Left lobe of liver (tissue), 2 donors: ENCODE measurements around the gene CASP8AP2. TPM values are rescaled to one million over a fixed set of nuclear protein-coding genes. Genes with fewer than 3 reads are reported as not detected.
"Not testable (repeated sequence)": the region's sequence is repeated elsewhere in the genome, so short reads cannot be mapped to it uniquely, and the experiment has no call there.

Experiments
- ATAC-seq: fragments of 200-7000 bp; cut with Tn5 transposase; one replicate; pipeline ENCODE4 v1.9.1; 2020; ENCODE audit warnings: mild to moderate bottlenecking, moderate library complexity
- DNase-seq: peaks from one replicate; pipeline ENCODE4 v3.0.0-alpha.2; 2020; ENCODE audit warnings: low spot score
- total RNA-seq: library from RNA; stranded (reverse); gene quantifications from one replicate; pipeline ENCODE4 v1.2.1, GENCODE V29; 2021
- donor health status: DM: no; HTN: no; CAD: no; lungs with moderate emphysema.
- donor health status: DM: no; HTN: yes; CAD: no.

CASP8AP2 gene
- 4.6 TPM for total RNA-seq

DNA sequence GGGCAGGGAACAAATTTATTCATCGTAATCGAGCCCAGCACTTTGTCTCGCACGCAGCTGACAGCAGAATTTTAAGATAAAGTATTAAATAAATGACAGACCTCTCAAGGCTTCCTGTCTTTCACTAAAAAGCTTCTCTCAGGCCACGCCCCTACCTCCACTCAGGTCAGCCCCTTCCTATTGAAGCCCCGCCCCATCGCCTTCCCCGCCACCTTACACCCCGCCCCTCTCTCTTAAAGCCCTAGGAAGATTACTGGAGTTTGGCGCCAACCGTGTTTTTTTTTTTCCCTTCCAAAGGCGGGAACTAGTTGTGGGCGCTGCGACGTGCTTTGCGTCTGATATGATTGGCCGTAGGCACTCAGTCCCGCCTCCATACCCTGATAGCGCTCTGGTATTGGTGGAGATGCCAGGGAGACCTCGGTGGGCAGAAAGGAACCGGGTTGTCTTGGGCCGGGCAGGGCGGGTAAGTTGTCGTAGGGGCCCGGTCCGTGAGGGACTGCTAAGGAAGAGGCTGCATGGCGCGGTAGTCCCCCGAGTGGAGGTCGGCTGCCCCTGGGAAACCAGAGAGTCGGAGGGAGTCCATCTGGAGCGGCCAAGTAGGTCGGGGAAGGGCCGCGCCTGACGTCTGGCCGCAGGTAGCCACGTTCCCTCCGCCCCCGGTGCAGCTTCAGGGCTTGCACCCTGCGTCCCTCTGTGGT lies at the start of gene CASP8AP2:
Gene CASP8AP2 (plus strand): TSS at position 409 of the 698 bp plus-strand sequence.
- ATAC-seq = peak; percentile 97
- peak; percentile 95 for DNase-seq

DNA sequence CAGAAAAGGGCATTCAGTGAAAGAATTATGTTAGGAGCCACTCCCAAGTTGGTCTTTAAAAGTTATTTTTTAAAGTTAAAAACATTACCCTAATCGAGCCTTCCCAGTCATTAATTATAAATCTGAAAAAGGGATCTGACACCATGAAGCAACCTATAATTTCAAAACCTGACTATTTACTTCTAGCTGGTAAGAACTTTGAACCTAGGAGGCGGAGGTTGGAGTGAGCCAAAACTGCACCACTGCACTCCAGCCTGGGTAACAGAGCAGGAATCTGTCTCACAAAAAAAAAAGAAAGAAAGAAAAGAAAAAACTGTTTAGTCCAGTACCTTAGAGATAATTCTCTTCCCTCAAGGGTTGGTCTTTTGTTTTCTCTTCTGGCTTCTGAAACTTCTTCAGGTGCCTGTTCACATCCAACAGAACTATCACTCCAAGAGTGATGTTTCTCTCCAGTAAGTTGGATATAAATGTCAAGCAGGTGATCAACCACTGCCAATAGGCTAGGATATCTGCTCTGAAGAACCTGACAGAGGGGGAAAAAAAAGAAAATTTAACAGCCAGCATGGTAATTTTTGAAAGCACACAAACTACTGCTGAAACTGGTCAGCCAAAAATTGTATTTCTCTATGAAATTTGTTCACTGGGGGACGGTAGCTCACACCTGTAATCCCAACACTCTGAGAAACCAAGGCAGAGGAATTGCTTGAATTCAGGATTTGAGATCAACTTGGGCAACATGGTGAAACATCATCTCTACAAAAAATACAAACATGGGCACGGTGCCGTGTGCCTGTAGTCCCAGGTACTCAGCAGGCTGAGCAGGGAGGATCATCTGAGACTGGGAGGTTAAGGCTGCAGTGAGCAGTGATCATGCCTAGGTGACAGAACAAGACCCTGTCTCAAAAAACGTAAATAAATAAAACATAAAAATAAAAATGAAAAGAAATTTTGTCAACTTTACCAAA lies 48.3 kb upstream of the CASP8AP2 start:
- DNase-seq (peak; percentile 69), ATAC-seq (peak; percentile 78)

DNA sequence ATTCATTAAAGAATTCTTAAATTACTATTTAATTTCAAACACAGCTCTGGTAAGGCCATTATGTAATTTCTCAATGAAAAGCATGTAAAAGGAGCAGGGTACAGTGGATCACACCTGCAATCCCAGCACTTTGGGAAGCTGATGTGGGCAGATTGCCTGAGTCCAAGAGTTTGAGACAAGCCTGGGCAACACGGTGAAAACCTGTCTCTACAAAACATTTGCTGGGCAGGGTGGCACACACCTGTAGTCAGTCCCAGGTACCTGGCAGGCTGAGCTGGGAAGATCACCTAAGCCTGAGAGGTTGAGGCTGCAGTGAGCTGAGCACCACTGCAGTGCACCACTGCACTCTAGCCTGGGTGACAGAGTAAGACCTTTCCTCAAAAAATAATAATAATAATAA lies 47.5 kb upstream of the CASP8AP2 start:
- DNase-seq (peak; percentile 66), ATAC-seq (peak; percentile 59)

DNA sequence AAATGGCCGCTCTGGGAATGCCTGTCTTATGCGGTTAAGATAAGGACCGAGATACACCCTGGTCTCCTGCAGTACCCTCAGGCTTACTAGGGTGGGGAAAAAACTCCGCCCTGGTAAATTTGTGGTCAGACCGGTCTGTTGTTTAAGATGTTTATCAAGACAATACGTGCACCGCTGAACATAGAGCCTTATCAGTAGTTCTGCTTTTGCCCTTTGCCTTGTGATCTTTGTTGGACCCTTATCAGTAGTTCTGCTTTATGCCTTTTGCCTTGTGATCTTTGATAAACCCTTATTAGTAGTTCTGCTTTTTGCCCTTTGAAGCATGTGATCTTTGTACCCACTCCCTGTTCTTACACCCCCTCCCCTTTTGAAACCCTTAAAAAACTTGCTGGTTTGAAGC lies 46.4 kb upstream of the CASP8AP2 start:
- not testable (repeated sequence) for DNase-seq, ATAC-seq

- DNase-seq (no peak), ATAC-seq (peak; percentile 49)
These were observed 44.8 kb upstream of the CASP8AP2 start for GRCh38 chr6:89784838-89785237.

DNA sequence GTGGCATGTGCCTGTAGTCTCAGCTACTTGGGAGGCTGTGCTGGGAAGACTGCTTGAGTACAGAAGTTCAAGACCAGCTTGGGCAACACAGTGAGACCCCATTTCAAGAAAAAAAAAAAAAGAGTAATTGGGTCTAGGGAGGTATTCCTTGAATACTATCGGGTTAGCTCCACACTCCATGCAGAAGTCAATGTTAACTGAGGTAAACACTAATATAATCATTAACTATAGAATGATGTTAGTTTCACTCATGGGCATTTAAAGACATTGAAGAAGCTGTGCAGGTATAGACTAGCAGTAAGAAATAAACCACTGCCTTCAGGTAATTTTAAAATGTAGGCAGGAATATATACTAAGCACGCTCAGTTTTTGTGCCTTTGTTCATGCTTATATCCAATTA lies 42.7 kb upstream of the CASP8AP2 start:
- DNase-seq (no peak), ATAC-seq (peak; percentile 54)

DNA sequence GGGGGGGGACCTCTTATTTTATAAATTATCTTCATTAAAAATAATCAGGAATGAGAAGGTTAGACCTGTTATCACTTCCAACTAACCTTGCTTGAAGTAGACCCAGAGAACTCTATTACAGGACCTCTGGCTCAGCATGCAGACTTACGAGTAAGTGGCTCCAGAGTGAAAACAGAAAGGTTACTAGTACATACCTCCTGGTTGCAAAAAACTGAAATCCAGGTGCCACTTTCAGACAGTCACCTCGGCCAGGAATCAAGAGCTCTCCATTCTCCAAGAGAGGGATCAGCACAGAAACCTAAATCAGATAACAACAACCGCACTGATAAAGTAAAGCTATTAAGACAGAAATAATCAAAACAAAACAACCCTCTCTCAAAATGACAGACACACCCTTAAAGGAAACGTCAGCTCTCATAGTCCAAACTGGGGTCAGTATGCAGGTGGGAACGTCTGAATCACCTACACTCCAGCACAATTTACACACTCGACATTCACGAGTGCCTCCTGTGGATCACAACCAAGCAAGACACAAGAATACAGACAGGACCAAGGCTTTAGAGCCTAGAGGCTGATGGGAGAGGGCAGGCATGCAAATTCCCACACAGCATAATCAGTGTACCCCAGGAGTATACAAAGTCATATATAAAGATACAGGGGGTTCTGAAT lies 41.9 kb upstream of the CASP8AP2 start:
- ATAC-seq (peak; percentile 37), DNase-seq (no peak)

DNA sequence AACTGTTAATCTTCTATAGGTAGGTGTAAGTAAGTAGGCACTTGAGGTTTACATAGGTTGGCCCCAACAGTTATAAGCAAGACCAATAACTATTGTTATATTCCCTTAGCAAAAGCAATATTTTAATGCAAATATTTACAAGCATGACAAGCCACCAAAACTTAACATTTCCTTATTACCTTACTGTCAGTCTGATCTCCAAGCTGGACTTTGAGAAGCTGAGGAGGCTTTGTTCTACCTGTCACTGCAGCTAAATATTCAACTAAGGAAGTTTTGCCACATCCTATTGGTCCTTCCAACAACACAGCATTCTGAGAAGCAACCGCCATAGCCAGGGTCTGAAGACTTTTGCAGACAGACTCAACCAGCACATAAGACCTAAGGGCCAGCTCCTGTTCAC lies 39.7 kb upstream of the CASP8AP2 start:
- DNase-seq (no peak), ATAC-seq (no peak)

DNA sequence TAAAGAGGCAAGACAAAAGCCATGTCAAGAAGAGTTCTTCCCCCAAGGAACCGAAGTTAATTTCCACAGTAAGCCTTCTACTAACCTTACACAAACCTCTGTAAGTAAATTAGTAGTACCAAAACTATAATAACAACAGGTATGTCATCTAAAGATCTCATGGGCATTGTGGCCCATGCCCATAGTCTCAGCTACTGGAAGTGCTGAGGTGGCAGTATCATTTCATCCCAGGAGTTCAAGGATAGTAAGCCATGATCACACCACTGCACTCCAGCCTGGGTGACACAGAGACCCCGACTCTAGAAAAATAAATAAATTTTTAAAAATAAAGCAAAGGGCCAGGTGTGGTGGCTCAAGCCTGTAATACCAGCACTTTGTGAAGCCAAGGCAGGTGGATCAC lies 39.3 kb upstream of the CASP8AP2 start:
- no peak for ATAC-seq
- DNase-seq = no peak

- DNase-seq = peak; percentile 51
- peak; percentile 99 for ATAC-seq
These were observed 36.8 kb upstream of the CASP8AP2 start for GRCh38 chr6:89792881-89793280.

- no peak for DNase-seq
- peak; percentile 12 for ATAC-seq
These were observed 36.1 kb upstream of the CASP8AP2 start for GRCh38 chr6:89793586-89793985.

DNA sequence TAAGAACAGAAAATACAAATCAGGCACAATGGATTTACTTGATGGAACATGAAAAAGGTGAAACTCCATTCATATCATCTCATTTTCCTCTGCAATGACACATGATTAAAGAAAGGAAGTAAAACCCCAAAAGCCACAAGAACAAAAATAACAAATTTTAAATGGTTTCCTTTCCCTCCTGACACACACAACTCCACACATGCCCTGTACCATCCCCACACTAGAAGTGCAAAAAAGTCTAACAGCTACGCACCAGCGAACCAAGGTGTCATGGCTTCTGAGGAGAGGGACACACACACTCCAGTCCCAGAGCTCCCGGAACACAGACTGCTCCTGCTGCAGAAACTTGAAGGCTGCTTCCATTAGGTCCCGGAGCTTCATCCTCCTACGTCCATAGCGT lies 35.4 kb upstream of the CASP8AP2 start:
- ATAC-seq (no peak), DNase-seq (no peak)

GRCh38 chr6:89797317-89797716 lies 32.4 kb upstream of the CASP8AP2 start:
- no peak for DNase-seq
- no peak for ATAC-seq

GRCh38 chr6:89799096-89799495 lies 30.6 kb upstream of the CASP8AP2 start:
- ATAC-seq (no peak), DNase-seq (no peak)

DNA sequence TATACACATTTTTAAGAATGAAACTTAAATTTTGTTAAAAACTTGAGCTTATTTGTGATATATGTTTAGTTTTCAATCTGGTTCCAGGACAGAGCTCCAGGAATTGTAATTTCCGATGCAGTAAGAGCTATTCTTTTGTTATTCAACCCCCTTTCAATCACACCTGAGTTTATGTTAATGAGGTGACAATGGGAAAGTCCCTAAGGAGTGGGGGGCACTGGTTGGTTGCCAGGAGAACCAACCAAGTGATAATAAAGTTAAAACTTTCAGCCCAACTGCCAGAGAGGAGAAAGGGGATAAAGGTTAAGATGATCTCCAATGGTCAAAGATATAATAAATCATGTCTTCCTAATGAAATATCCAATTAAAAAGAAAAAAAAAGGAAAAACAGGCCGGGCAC lies 29.9 kb upstream of the CASP8AP2 start:
- DNase-seq (no peak), ATAC-seq (no peak)

DNA sequence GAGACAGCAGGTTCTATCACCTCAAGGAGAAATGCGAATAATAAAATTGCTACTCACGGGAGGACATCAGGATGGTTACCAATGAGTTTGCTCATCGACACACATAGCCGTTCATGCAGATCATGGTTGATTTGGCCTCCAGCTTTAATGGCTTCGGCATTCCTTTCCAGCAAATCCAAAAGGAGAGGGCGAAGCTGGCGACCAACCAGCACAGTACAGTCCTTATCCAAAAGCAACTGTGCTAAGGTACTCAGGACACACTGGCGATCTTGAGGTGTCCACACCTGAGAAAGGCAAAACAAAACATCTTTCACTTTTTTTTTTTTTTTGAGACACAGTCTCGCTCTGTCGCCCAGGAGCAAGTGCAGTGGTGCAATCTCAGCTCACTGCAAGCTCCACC lies 26.4 kb upstream of the CASP8AP2 start:
- ATAC-seq = no peak
- DNase-seq = no peak

DNA sequence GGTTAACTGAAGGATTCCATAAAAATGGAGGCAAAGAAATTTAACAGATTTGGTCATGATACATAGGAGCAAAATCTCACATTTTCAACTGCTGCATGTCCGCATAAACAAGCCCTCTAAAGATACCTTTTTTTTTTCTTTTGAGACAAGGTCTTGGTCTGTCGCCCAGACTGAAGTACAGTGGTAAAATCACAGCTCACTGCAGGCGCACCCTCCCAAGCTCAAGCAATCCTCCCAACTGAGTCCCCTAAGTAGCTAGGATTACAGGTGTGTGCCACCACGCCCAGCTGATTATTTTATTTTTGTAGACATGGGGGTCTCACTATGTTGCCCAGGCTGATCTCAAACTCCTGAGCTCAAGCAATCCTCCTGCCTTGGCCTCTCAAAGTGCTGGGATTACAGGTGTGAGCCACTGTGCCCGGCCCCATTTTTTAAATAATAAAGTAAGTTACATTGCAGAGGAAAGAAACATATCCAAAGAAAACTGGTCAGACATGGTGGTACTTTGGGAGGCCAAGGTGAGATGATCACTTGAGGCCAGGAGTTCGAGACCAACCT lies 23.8 kb upstream of the CASP8AP2 start:
- peak; percentile 22 for ATAC-seq

GRCh38 chr6:89807581-89807980 lies 22.1 kb upstream of the CASP8AP2 start:
- DNase-seq = no peak
- no peak for ATAC-seq

More for the DNA sequence above, 23.8 kb upstream of the CASP8AP2 start:
- no peak for DNase-seq

DNA sequence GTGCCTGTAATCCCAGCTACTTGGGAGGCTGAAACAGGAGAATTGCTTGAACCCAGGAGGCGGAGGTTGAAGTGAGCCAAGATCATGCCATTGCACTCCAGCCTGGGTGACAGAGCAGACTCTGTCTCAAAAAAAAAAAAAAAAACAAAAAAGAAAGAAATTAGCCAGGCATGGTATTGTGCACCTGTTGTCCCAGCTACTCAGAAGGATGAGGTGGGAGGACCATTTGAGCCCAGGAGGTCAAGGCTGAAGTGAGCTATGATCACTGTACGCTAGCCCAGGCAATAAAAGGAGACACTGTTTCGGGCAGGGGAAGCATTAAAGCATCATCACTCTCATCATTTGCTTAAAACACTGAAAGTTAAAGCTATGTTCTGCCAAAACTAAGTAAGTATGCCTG lies 16.3 kb upstream of the CASP8AP2 start:
- ATAC-seq, DNase-seq: not testable (repeated sequence)

DNA sequence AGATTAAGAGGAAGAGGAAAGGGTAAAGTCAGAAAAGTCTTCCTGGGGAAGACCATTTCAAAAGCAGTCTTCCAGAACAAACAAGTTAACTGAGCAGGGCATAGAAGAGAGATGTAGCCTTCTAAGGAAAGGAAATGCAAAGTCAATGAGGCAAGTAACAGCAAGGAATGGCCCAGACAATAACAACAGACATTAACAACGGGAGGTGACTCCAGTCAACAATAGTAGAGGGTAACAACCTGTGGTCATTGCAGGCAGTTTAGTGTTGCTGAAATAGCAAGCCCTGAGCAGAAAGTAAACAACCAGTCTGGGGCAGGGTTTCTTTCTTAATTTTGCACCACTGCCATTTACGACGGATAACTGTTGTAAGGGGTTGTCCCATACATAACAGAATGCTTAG lies 12.2 kb upstream of the CASP8AP2 start:
- no peak for DNase-seq
- peak; percentile 34 for ATAC-seq

- DNase-seq (no peak), ATAC-seq (peak; percentile 66)
These were observed 10.7 kb upstream of the CASP8AP2 start for GRCh38 chr6:89818977-89819335.
